GM18507 (cell line): Measurements from ENCODE around the gene ALG14.
"Not testable (repeated sequence)": the region's sequence is repeated elsewhere in the genome, so short reads cannot be mapped to it uniquely, and the experiment has no call there.

ENCODE experiments used
- DNase-seq: peaks from one replicate; pipeline ENCODE4 v3.0.0; 2011; ENCODE audit warnings: low read depth; ENCODE audit not compliant: insufficient read length; ENCODE audit errors: extremely low spot score
- FAIRE-seq: peaks from 2 replicates; lab custom pipeline; 2011; peaks lifted over from hg19 to GRCh38; lab: Jason Lieb, UNC

ALG14 gene

DNA sequence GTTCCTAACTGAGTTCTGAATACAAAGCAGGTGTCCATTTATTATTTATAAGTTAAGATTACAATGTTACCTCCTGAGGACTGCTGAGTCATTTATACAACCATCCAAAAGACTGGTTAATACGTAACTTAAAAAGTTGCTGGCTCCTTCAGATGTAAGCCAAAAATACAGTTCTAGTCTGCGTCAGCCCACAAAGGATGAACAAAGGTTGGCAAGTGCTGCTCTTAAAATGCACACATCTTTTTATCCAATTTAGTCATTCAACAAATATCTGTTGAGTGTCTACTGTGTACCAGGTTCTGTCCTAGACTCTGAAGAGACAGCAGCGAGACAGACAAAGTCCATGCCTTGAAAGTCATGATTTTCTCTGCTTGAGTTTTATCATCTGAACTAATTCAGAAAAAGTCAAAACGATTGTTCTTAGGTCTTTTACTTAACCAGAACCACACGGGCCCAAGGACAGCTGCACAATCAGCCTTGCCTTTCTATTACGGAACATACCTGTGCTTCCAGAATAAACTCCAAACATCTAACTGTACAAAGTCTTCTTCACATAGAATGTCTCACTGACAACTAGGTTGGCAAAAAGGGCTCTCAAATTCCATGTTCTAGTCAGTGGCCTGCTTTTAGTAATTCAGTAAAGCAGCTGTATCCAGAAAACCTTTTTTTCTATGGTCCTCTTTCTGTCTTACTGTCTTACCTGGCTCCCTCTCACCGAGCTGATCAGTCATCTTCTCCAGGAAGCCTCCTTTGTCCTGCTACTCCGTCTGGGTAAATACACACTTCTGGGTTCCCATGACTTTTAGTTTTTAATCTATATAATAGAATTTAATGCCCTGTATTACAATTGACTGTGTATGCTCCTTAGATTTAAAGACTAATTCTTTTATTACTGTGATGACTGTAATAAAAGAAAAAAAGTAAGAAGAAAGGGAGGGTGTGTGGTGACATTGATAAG, 130.3 kb downstream of the ALG14 start:
- DNase-seq: no peak
- no peak for FAIRE-seq

DNA sequence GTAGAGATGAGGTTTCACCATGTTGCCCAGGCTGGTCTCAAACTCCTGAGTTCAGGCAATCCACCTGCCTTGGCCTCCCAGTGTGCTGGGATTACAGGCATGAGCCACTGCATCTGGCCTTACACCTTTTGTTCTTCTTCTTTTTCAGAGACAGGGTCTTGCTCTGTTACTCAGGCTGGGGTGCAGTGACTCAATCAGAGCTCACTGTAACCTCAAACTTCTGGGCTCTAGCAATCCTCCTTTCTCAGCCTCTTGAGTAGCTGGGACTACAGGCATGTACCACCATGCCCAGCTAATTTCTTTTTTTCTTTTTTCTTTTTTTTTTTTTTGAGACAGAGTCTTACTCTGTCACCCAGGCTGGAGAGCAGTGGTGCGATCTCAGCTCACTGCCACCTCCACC, 131.3 kb downstream of the ALG14 start:
- not testable (repeated sequence) for FAIRE-seq, DNase-seq

DNA sequence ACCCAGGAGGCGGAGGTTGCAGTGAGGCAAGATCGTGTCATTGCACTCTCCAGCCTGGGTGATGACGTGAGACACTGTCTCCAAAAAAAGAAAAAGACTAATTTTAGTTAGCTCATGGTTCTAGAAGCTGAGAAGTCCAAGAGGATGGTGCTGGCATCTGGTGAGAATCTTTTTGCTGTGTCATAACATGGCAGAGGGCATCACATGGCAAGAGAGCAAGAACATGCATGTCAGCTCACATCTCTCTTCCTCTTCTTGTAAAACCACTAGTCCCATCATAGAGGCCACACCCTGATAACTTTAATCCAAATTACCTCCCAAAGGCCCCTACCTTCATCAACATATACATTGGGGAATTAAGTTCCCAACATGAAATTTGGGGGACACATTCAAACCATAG, 132.0 kb downstream of the ALG14 start:
- DNase-seq (no peak), FAIRE-seq (no peak)

DNA sequence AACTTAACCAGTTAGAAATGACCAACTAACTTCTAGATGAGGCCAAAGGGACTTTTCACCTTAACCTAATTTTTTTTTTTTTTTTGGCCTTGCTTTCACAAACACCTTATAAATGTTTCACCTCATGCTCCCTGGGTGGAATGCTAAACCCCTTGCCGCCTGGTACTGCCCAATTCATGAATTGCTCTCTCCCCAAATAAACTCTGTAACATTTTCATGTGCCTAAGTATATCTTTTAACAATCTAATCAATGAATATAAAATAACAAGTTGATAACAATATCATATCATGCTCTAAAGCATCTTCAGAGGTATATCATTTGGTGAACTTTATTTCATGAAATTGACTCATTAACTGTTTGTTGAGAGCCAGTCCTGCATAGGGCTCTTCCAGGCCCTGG, 134.9 kb downstream of the ALG14 start:
- DNase-seq (no peak), FAIRE-seq (no peak)

DNA sequence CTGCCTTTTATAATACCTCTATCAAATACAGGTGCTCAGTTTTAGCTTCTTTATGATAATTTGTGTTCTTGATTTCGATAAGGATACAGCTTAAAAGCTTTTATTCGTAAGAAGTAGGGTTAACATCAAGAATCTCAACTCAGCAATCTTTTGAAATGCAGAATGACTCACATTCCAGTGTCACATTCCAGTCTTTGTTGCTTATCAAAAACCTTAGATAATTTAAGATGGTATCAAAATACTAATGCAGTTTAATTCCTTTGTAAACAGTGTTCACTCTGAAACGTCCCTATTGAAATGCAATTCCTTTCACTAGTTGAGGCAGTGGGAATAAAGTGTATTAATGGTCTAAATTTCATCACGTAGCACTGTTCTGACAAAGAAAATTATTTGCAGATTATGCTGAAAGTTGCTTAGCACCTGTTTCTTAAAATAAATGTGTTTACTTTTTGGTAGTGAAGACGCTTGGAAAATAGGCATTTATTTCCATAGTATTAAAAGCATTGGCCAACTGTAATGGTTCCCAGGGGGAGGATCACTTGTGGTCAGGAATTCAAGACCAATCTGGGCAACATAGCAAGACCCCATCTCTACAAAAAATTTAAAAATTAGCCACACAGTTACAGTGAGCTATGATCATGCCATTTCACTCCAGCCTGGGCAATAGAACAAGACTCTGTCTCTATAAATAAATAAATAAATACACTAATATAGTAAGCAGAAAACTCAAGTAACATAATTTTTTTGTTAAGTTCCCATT, 135.7 kb downstream of the ALG14 start:
- no peak for DNase-seq
- no peak for FAIRE-seq

DNA sequence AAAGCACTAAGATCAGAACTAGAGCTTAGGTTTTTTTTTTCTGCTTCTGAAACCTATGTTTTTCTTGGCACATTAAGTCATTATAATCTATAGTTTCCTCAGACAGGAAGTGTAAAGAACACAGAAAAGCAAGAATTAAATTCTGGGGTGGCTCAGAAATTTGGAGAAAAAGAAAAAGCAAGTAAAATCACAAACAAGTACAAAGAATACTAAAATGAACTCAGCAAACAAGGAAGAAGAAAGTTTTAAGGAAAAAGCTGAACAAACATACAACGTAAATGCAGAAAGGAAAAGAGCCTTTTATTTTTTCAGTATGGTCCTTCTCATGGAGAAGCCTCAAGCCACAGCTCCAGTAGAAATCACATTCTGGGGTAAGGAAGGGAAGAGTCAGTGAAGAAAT, 137.3 kb downstream of the ALG14 start:
- FAIRE-seq: no peak

DNA sequence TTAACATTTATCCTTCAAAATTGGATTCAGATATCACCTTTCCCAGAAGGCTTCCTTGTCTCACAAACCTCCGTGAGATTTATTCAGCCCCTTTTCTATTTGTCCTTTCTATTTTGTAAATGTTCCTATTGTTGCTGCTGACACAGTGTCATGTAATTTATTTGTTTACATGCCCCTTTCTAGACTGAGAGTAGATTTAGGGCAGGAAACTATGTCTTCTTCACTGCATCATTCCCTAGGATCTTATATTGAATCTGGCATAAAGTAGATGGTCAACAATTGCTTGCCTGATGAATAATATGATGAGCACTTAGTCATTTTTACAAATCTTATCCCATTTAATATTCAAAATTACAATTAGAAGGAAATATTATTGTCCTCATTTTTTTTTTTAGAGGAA, 137.7 kb downstream of the ALG14 start:
- no peak for FAIRE-seq
- DNase-seq: no peak

More for the DNA sequence above, 137.3 kb downstream of the ALG14 start:
- no peak for DNase-seq

DNA sequence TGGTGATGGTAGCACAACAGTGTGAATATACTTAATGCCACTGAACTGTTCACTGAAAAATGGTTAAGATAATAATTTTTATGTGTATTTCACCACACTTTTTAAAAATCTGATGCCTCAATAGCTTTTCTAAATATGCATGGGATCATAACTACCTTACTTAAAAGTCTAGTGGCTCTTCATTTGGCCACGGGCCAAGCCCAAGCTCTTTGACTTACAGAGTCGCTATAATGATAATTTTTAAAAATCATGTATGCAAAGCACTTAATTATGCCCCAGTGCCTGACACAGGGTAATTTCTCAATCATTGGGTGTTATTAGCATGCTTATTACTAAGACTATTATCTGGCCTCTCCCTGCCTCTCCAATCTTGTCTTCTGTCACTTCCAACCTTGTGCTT, 138.2 kb downstream of the ALG14 start:
- FAIRE-seq (no peak), DNase-seq (no peak)

DNA sequence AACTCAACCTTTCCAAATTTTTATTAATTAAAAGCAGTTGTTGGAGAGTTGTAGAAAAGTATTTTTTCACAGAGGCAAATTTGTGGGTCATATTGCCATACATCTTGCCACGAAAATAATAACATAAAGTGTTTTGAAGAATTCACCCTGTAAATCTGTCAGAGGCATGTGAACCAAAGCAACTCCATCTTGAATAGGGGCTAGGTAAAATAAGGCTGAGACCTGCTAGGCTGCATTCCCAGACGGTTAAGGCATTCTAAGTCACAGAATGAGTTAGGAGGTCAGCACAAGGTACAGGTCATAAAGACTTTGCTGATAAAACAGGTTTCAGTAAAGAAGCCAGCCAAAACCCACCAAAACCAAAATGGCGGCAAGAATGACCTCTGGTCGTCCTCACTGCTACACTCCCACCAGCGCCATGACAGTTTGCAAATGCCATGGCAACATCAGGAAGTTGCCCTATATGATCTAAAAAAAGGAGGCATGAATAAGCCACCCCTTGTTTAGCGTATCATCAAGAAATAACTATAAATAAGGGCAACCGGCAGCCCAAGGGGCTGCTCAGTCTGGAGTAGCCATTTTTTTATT, 141.4 kb downstream of the ALG14 start:
- DNase-seq (no peak), FAIRE-seq (no peak)

DNA sequence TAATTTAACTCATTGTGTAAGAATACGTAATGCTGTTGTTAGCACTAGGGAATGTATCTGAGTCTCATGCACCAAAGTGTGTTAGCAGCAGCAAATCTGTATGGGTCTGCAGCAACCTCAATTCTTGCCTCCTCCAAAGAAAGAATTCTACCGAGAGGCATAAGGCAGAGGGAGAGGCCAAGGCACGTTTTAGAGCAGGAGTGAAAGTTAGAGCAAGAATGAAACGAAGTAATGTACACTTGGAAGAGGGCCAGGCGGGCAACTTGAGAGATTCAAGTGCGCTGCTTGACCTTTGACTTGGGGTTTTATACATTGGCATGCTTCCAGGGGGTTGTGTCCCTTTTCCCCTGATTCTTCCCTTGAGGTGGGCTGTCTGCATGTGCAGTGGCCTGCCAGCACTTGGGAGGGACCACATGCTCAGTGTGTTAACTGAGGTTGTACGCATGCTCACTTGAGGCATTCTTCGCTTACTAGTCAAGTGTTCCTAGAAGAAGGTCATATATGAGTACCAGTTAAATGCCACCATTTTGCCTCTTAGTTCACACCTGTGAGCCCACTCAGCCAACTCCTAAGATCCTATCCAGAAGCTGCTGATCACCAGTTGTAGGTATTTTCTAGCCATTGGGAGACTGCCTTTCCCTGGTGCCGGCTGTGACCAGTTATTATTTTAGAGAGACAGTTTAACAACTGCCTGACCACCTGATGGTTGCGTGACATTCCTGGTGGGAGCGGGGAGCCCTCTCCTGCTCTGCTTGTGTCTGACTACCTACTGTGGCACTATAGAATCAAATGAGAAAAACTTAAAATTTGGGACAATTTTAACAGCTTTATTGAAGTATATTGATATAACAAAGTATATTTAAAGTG, 143.2 kb downstream of the ALG14 start:
- FAIRE-seq (no peak), DNase-seq (no peak)

DNA sequence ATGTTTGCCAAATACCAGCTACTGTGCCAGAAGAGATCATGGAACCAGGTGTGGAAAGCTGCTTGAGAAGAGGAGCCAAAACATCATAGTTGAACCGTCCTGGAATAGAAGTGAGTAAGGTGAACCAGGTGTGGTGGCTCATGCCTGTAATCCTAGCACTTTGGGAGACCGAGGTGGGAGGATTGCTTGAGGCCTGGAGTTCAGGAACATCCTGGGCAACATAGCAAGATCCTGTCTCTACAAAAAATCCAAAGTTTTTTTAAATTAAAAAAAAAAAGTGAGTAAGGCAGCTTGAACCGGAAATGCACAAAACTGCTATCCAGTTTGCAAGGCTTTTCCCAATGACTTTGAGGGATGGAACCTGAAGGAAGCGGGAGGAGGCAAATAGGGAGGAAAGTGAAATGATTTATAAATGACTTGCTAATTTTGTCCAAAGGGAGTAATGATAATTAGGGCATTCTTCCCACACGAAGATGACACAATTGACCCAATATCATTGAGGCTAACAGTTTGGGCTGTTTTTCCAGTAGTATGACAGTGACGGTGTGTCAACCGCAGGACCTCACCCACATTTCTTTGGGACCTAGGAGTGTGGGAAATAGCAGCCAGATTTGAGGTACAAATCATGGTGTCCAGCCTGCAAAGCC, 144.3 kb downstream of the ALG14 start:
- DNase-seq (no peak), FAIRE-seq (no peak)

DNA sequence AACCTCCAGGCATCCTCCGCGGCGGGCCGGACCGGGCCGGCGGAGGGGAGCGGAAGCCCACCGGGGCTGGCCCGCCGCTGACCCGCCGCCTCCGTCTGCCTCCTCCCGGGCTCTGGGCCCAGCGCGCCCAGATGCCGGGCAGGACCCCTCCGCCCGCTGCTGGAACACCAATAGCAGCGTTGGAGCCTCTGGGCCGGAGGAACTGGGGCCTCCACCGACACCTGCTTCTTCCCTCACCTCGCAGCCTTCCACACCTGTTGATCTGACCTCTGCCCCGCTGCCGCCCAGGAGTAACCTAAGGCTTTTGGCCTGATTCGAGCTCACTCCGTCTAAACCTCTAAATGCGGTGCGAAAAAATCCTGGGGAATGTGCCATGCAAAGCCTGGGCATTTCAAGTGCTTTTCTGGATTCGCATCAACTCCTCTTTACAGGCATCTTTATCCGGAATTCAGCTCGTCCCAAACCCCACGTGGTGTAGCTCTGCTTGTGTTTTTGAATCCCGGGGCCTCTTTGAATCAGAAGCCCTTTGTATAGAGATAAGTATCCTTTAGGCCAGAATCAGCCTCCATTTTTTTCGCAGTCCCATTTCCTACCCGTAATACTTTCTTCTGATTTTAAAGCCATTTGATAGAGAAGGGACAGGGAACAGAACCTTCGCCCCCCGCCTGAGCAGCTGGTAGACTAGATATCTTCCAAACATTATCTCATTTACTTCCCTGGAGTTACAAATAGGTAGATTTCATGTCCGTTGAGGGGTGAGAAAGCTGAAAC, 145.2 kb downstream of the ALG14 start:
- DNase-seq (no peak), FAIRE-seq (no peak)

DNA sequence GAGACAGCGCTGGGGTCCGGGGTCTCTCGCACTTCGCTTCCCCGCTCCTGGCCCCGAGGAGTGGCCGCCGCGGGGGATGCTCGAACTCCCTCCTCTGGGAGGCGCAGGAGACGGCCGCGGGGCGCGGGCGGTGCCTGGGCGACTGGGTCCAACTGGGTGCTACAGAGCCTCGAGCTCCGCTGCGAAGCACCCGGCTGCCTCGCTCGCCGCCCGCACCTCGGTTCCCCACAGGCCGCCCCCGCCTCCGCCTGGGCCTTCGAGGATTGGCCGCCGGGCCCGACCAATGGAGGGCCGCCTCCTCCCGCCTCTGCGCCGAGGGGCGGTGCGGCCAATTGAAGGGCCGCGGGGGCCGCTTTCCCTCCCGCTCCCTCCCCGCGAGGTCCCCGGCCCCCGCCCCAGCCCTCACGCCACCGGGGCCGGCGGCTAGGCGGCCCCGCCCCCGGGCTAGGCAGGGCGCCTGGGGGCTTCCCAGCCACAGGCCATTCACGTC, 145.8 kb downstream of the ALG14 start, which contains the start of gene CNN3:
CNN3 (minus strand) TSS at position 196 of the 490 bp plus-strand sequence. CDS start 216 bp downstream, outside the sequence.
- FAIRE-seq (no peak), DNase-seq (peak; percentile 40)

DNA sequence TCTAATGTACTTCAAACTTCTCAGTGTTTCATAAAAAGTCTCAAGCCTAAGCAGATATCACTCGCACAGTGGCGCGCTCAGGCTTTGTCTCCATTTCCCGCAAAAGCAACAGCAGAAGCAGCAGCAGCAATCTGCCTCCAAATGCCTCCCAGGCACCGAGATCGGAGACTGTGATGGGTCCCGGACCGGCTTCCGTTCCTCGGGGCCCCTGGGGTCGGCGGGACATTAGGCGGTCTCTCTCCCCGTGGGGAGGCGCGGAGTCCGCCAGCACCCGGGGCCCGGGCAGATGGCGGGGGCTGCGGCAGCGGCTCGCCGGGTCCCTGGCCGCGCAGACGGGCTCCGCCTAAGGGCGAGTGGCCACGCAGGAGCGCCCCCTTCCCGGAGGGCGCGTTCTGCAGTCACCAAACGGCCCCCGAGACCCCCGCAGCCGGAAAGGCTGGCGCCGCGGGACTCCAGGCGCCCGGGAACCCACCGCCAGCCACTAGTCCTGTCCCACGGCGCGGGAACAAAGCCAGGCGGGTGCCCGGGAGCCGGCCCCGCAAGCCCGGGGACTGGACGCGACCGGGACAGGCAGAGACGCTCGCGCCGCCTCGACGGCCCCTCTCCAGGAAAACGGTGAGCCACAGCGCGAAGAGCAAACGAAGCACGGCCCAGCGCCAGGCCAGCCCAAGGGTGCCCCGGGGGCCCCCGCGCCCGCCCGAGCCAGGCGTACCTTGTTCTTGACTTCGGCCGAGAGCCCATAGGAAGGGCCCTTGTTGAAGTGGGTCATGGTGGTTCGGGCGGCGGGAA, 146.4 kb downstream of the ALG14 start:
- DNase-seq (no peak), FAIRE-seq (no peak)

DNA sequence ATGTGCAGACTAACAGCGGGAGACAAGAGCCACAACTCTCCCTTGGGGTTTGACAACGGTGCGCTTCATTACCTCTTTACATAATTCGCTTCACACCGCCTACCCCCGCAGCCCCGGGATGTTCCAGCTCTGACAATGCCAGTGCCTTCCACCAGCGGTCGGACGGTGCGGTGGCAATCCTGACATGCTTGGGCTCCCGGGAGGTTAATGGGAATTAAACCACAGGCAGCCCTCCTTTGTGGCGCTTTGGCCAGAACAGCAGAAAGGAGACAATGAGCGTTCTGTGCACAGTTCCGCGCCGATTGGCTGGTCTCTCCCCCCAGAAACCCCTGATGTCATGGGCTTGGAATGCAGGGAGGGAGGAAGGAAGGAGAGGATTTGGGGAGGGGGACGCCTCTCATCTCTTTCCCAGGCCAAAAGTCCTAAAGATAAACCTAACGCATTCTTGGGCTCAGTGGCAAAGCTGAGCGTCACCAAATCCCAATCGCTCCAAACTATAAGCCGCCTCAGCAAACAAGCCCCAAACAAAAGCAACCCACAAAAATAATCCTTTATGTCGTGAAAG, 147.1 kb downstream of the ALG14 start:
- no peak for DNase-seq
- no peak for FAIRE-seq

DNA sequence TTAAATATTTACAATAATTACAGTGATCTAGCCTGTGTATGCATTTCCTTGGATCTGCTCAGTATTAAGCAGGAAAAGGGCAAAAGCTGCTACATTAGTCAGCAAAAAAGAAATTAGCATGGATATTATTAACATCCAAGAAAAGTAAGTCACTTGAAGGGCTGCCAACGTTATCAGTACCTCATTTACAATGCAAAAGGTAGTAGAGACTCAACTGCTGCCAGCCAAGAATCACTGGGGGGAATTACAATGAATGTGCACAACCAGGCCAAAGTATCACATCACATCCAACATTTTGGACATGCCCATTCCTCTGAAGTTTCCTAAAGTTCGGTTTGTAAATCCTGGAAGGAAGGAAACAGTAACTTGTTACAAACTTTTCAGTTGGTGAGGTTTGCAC, 147.7 kb downstream of the ALG14 start:
- FAIRE-seq (no peak), DNase-seq (no peak)
